A549 (cell line): ENCODE measurements around the gene FGR. TPM values are rescaled to one million over a fixed set of nuclear protein-coding genes. Genes with fewer than 3 reads are reported as not detected.

ENCODE experiments used
- ATAC-seq, 2 experiments: fragments of 200-7000 bp in 1 of 2; fragments of >200 bp in 1 of 2; cut with Nextera tagmentation in 1 of 2; cut with Tn5 transposase in 1 of 2; 3 replicates each; pipeline versions ENCODE4 v1.8.0 to v1.9.1; 2018 to 2020; ENCODE audit warnings: mild to moderate bottlenecking in 1 of 2, moderate library complexity in 1 of 2
- CTCF ChIA-PET: fragments of 300-600 bp; sonication (Branson Sonifier 250); formaldehyde crosslinking; extraction: SDS; loops from one replicate; lab custom pipeline; 2021; ENCODE audit warnings: antibody characterized with exemption, inconsistent platforms; lab: Yijun Ruan, JAX
- POLR2A ChIA-PET: fragments of 350-600 bp; formaldehyde crosslinking; extraction: SDS; loops from one replicate; lab custom pipeline; 2021; ENCODE audit warnings: antibody characterized with exemption, inconsistent platforms; lab: Yijun Ruan, JAX
- DNase-seq, 2 experiments: peaks; one replicate each; pipeline versions ENCODE4 v3.0.0 to v3.0.0-alpha.2; 2011 to 2016; ENCODE audit warnings: low read depth in 1 of 2, low spot score in 1 of 2
- FAIRE-seq: peaks from 2 replicates; lab custom pipeline; 2011; peaks lifted over from hg19 to GRCh38; lab: Jason Lieb, UNC
- H3K27ac ChIP-seq, 2 experiments: fragments of >200 bp; sonication (Bioruptor Twin); formaldehyde crosslinking; 3 replicates each; pipeline ENCODE4 v1.5.1; 2016 to 2017
- H3K4me1 ChIP-seq: fragments of >200 bp; sonication (Bioruptor Twin); formaldehyde crosslinking; 3 replicates; pipeline ENCODE4 v1.6.1; 2016
- H3K4me2 ChIP-seq: fragments of >200 bp; sonication (Bioruptor Twin); formaldehyde crosslinking; 3 replicates; pipeline ENCODE4 v1.6.1; 2016
- H3K4me3 ChIP-seq: fragments of >200 bp; sonication (Bioruptor Twin); formaldehyde crosslinking; 3 replicates; pipeline ENCODE4 v1.5.1; 2016
- H3K9me3 ChIP-seq: fragments of >200 bp; sonication (Bioruptor Twin); formaldehyde crosslinking; 3 replicates; pipeline ENCODE4 v1.6.1; 2016
- ATOH8 ChIP-seq: fragments of 250-450 bp; sonication (Bioruptor Pico); IDR thresholded peaks from 2 replicates; pipeline ENCODE4 v1.5.0; 2020; ENCODE audit warnings: low read depth, mild to moderate bottlenecking, moderate library complexity
- CBX2 ChIP-seq: fragments of 200-600 bp; sonication (generic); IDR thresholded peaks from 2 replicates; pipeline ENCODE4 v1.6.1; 2016; ENCODE audit warnings: low read depth, mild to moderate bottlenecking, borderline replicate concordance
- CTCF ChIP-seq: fragments of >200 bp; sonication (Bioruptor Twin); formaldehyde crosslinking; IDR thresholded peaks from 3 replicates; pipeline ENCODE4 v1.5.1; 2016
- EHF ChIP-seq: fragments of 250-450 bp; sonication (Bioruptor Pico); IDR thresholded peaks from 2 replicates; pipeline ENCODE4 v1.5.0; 2020; ENCODE audit warnings: mild to moderate bottlenecking
- EHMT2 ChIP-seq: fragments of 200-600 bp; sonication (generic); IDR thresholded peaks from 2 replicates; pipeline ENCODE4 v1.6.1; 2016; ENCODE audit warnings: antibody characterized with exemption, low read depth, mild to moderate bottlenecking, moderate library complexity
- EP300 ChIP-seq, 2 experiments: fragments of >200 bp; sonication (Bioruptor Twin); formaldehyde crosslinking; IDR thresholded peaks; 2 replicates in 1 of 2; 3 replicates in 1 of 2; pipeline ENCODE4 v1.6.1; 2016 to 2017
- HDAC2 ChIP-seq: fragments of 200-600 bp; sonication (generic); IDR thresholded peaks from 2 replicates; pipeline ENCODE4 v1.6.1; 2016
- JUN ChIP-seq, 2 experiments: fragments of >200 bp; sonication (Bioruptor Twin); formaldehyde crosslinking; IDR thresholded peaks; 2 replicates in 1 of 2; 3 replicates in 1 of 2; pipeline ENCODE4 v1.6.1; 2016 to 2017
- KDM1A ChIP-seq: fragments of 200-600 bp; sonication (generic); IDR thresholded peaks from 2 replicates; pipeline ENCODE4 v1.6.1; 2016; ENCODE audit warnings: low read depth, mild to moderate bottlenecking
- MAFK ChIP-seq: fragments of 450-650 bp; IDR thresholded peaks from 2 replicates; pipeline ENCODE4 v1.6.1; 2014; ENCODE audit not compliant: partially characterized antibody
- NFE2L2 ChIP-seq: fragments of 150-350 bp; conservative IDR thresholded peaks from 2 replicates; pipeline ENCODE4 v1.6.1; 2014; ENCODE audit warnings: low read length
- NR3C1 ChIP-seq: fragments of >200 bp; sonication (Bioruptor Twin); formaldehyde crosslinking; IDR thresholded peaks from 3 replicates; pipeline ENCODE4 v1.6.1; 2017
- RARB ChIP-seq: fragments of 250-450 bp; sonication (Bioruptor Pico); IDR thresholded peaks from 2 replicates; pipeline ENCODE4 v1.8.0; 2021; ENCODE audit warnings: mild to moderate bottlenecking, moderate library complexity
- REST ChIP-seq: fragments of 200-600 bp; sonication (generic); IDR thresholded peaks from 2 replicates; pipeline ENCODE4 v1.6.1; 2016; ENCODE audit warnings: antibody characterized with exemption, mild to moderate bottlenecking, moderate library complexity
- SREBF2 ChIP-seq: fragments of 450-650 bp; IDR thresholded peaks from 2 replicates; pipeline ENCODE4 v1.6.1; 2014; ENCODE audit warnings: mild to moderate bottlenecking, moderate library complexity
- ZNF302 ChIP-seq: fragments of 250-450 bp; sonication (Bioruptor Pico); IDR thresholded peaks from 2 replicates; pipeline ENCODE4 v1.9.0; 2021; ENCODE audit warnings: inconsistent platforms, mild to moderate bottlenecking, moderate library complexity
- ZSCAN20 ChIP-seq: fragments of 250-450 bp; sonication (Bioruptor Pico); IDR thresholded peaks from 2 replicates; pipeline ENCODE4 v1.8.0; 2022; ENCODE audit warnings: mild to moderate bottlenecking, moderate library complexity
- WGBS: methylation state at CpG from one replicate; pipeline ENCODE4 v1.1.6; 2017; ENCODE audit errors: missing lambda C conversion rate; 5-methylcytosine and 5-hydroxymethylcytosine counted together
- polyA plus RNA-seq, 4 experiments: library from polyadenylated mRNA; depleted of rRNA in 3 of 4; stranded (reverse); fragments of >200 nt; fragmentation: RNase III in 1 of 4; extraction: RNeasy Plus Mini Kit Qiagen cat#74134 plus additional on column Dnase treatment in 1 of 4; gene quantifications; 2 replicates in 3 of 4; 3 replicates in 1 of 4; pipeline ENCODE4 v1.2.3, GENCODE V29; 2011 to 2017

The FGR gene
- polyA plus RNA-seq, 2 of the 4 experiments (the other 2 are of a cell fraction), result not detected

GRCh38 chr1:27645071-27645415 lies 10.1 kb upstream of the FGR start:
- TF ChIP-seq ZNF302 (CRISPR knock-in tag), result no peak
- no peak for TF ChIP-seq NFE2L2
- no peak for TF ChIP-seq NR3C1
- no peak for TF ChIP-seq EHMT2
- no peak for TF ChIP-seq ZSCAN20 (CRISPR knock-in tag)
- no peak for TF ChIP-seq CBX2
- no peak for TF ChIP-seq ATOH8
- TF ChIP-seq SREBF2, result no peak
- no peak for TF ChIP-seq REST
- TF ChIP-seq KDM1A, result no peak
- no peak for TF ChIP-seq JUN (IDR thresholded peaks at IDR 0.05)
- TF ChIP-seq RARB (CRISPR knock-in tag), result no peak
- no peak for TF ChIP-seq CTCF
- no peak for TF ChIP-seq HDAC2
- TF ChIP-seq MAFK, result no peak
- no peak for TF ChIP-seq EP300 (IDR thresholded peaks at IDR 0.05)
- WGBS, result 92% methylated on average over 2 of the region's 4 CpGs
- ChIA-PET CTCF (interaction anchor here (0.9 to 2.3 kb wide), 5 partner anchors 15 to 37 kb away, joined by 3 to 20 read pairs (median 9); no protein-coding TSS in a partner anchor), POLR2A (no interaction called here)
- H3K4me1 ChIP-seq, result no peaks in the 10 kb centered on the region
- H3K4me2 ChIP-seq, result no peak overlapping the region
- FAIRE-seq (no peak), DNase-seq (no peak), ATAC-seq (no peak)
- H3K9me3 ChIP-seq, result no peaks in the 10 kb centered on the region
- no peak overlapping the region for H3K4me3 ChIP-seq
- H3K27ac ChIP-seq, result no peak overlapping the region

GRCh38 chr1:27644369-27645070 lies 9.5 kb upstream of the FGR start:
- FAIRE-seq (no peak), ATAC-seq (no peak), DNase-seq (no peak)
- ChIA-PET CTCF (interaction anchor here (0.6 to 2.3 kb wide), 8 partner anchors 12 to 1852 kb away, joined by 3 to 20 read pairs (median 7); no protein-coding TSS in a partner anchor), POLR2A (no interaction called here)
- Histone ChIP-seq H3K4me2 (no peak overlapping the region), H3K9me3 (no peaks in the 10 kb centered on the region), H3K27ac (no peak overlapping the region), H3K4me3 (no peak overlapping the region), H3K4me1 (no peaks in the 10 kb centered on the region)
- 60% methylated on average over 4 of the region's 5 CpGs for WGBS
- no peak for TF ChIP-seq EHF
